ENCODE data around the gene ABCA3. TPM values are rescaled to one million over a fixed set of nuclear protein-coding genes. Genes with fewer than 3 reads are reported as not detected.

ABCA3 gene
- polyA plus RNA-seq, 1 experiment: 3.8 TPM

DNA sequence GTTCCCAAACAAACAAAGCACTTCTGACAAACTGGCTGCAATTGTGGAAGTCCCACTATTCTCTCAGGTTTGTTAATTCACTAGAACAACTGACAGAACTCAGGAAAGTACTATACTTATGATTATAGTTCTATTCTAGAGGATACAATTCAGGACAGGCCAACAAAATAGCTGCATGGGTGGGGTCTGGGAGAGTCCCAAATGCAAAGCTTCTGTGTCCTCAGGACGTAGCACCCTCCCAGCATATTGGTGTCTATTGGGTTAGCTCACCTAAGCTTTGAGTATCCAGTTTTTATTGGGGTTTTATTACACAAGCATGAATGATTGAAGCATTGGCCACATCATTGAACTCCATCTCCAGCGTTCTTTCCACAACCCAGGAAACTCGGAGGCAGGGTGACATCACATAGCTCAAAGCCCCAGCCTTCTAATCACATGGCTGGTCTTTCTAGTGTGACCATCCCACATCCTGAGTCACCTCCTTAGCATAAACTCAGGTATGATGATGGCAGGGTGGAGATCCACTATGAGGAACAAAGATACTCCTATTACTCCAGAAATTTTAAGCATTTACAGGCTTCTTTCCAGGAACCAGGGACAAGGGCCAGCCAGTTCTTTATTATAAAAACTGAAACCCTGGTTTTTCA is 44.8 kb upstream of the ABCA3 start:
- Histone ChIP-seq H3K4me3 (ENCODE audit: low read depth, low read length) (no peak overlapping the region), H3K36me3 (ENCODE audit: control insufficient read depth, insufficient read depth, low read length) (no peaks in the 10 kb centered on the region), H3K27me3 (ENCODE audit: control insufficient read depth, insufficient read depth, low read length) (0 out of 2 replicates have a peak, but pooled peaks cover 1% of the 10 kb centered on the region)
- CTCF ChIA-PET: interaction anchor here (0.7 kb wide), 1 partner anchor 38 kb away, joined by 3 read pairs; no protein-coding TSS in a partner anchor
- POLR2A ChIA-PET: no interaction called here
- TF ChIP-seq, protein P1, sequence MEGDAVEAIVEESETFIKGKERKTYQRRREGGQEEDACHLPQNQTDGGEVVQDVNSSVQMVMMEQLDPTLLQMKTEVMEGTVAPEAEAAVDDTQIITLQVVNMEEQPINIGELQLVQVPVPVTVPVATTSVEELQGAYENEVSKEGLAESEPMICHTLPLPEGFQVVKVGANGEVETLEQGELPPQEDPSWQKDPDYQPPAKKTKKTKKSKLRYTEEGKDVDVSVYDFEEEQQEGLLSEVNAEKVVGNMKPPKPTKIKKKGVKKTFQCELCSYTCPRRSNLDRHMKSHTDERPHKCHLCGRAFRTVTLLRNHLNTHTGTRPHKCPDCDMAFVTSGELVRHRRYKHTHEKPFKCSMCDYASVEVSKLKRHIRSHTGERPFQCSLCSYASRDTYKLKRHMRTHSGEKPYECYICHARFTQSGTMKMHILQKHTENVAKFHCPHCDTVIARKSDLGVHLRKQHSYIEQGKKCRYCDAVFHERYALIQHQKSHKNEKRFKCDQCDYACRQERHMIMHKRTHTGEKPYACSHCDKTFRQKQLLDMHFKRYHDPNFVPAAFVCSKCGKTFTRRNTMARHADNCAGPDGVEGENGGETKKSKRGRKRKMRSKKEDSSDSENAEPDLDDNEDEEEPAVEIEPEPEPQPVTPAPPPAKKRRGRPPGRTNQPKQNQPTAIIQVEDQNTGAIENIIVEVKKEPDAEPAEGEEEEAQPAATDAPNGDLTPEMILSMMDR (IDR thresholded peaks at IDR 0.05; ENCODE audit: insufficient read depth, low read depth, low read length): no peak
- no peak for DNase-seq (ENCODE audit: low read depth)

DNA sequence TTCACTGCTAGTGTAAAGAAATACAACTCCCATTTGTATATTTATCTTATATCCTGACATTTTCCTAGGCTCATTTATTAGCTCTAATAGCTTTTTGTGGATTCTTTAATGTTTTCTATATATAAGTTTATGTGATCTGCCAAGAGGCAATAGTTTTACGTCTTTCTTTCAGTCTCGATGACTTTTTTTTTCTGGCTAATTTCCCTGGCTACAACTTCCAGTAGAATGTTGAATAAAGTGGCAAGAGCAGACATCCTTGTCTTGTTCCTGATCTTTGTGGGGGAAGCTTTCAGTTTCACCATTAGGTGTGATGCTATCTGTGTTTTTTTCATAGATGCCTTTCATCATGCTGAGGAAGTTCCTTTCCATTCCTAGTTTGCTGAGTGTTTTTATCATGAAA is 43.9 kb upstream of the ABCA3 start:
- POLR2A ChIA-PET: no interaction called here
- Histone ChIP-seq H3K4me3 (ENCODE audit: low read depth, low read length) (no peak overlapping the region), H3K27me3 (ENCODE audit: control insufficient read depth, insufficient read depth, low read length) (0 out of 2 replicates have a peak, but pooled peaks cover 1% of the 10 kb centered on the region), H3K36me3 (ENCODE audit: control insufficient read depth, insufficient read depth, low read length) (no peaks in the 10 kb centered on the region)
- DNase-seq (ENCODE audit: low read depth): no peak
- CTCF ChIA-PET: interaction anchor here (0.6 kb wide), 1 partner anchor 1122 kb away, joined by 3 read pairs; no protein-coding TSS in a partner anchor
- TF ChIP-seq, protein P1 (IDR thresholded peaks at IDR 0.05; ENCODE audit: insufficient read depth, low read depth, low read length): no peak

DNA sequence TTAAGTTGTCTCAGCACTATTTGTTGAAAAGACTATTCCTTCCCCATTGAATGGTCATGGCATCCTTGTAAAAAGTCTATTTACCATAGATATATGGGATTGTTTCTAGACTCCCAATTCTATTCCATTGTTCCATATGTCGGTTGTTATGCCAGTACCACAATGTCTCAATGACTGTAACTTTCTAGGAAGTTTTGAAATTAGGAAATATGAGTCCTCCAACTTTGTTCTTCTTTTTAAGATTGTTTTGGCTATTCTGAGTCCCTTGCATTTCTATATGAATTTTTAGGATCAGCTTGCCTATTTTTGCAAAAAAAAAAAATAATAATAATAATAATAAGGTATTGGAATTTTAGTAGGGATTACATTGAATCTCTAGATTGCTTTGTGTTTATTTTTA is 43.0 kb upstream of the ABCA3 start:
- POLR2A ChIA-PET: no interaction called here

DNA sequence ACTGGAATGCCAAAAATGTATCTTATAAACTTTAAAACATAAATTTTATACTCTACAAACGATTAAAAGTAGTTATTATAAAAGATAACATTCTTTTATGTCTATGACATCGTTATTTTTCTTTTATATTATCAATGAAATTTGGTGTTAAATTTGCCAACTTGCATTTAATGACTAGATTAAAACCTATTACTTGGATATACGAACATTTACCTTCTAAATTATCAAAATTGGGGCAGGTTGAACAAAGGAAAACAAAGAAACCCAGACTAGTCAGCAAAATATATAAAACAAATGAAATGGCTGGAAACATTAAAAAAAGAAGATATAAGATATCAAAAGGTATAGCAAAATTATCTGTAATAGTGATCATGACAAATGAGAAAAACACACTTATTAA is 34.1 kb upstream of the ABCA3 start:
- H3K27me3 ChIP-seq (ENCODE audit: control insufficient read depth, insufficient read depth, low read length): no peaks in the 10 kb centered on the region; the same call in none of the 2 replicates
- TF ChIP-seq, protein P1 (IDR thresholded peaks at IDR 0.05; ENCODE audit: insufficient read depth, low read depth, low read length): no peak
- DNase-seq (ENCODE audit: low read depth): no peak
- ChIA-PET CTCF (no interaction called here), POLR2A (no interaction called here)
- H3K4me3 ChIP-seq (ENCODE audit: low read depth, low read length): no peak overlapping the region
- H3K36me3 ChIP-seq (ENCODE audit: control insufficient read depth, insufficient read depth, low read length): no peaks in the 10 kb centered on the region

More for the DNA sequence above, 43.0 kb upstream of the ABCA3 start:
- TF ChIP-seq, protein P1 (IDR thresholded peaks at IDR 0.05; ENCODE audit: insufficient read depth, low read depth, low read length): no peak
- CTCF ChIA-PET: no interaction called here
- no peak overlapping the region for H3K4me3 ChIP-seq (ENCODE audit: low read depth, low read length)
- H3K36me3 ChIP-seq (ENCODE audit: control insufficient read depth, insufficient read depth, low read length): no peaks in the 10 kb centered on the region
- H3K27me3 ChIP-seq (ENCODE audit: control insufficient read depth, insufficient read depth, low read length): 0 out of 2 replicates have a peak, but pooled peaks cover 1% of the 10 kb centered on the region
- no peak for DNase-seq (ENCODE audit: low read depth)

DNA sequence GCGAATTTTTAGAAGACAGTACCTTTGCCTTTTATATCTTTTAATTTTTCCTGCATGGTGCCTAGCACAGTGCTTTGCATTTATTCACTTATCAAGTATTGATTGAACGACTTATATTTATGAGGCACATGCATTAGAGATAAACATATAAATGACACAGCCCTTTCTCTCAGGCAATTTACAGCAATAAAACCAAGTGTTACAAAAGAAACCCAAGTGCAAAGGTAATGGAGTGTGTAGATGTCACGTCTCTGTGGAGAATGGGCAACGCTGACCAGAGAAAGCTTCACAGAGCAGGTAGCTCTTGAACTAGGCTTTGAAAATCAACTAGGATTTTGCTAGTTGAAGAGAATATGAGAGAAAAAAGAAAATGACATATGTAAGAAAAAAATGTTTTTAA is 32.6 kb upstream of the ABCA3 start:
- no peaks in the 10 kb centered on the region for H3K36me3 ChIP-seq (ENCODE audit: control insufficient read depth, insufficient read depth, low read length)
- H3K4me3 ChIP-seq (ENCODE audit: low read depth, low read length): no peak overlapping the region
- ChIA-PET POLR2A (no interaction called here), CTCF (interaction anchor here (0.6 kb wide), 1 partner anchor 29 kb away, joined by 7 read pairs; no protein-coding TSS in a partner anchor)
- TF ChIP-seq, protein P1 (IDR thresholded peaks at IDR 0.05; ENCODE audit: insufficient read depth, low read depth, low read length): no peak
- no peaks in the 10 kb centered on the region; the same call in none of the 2 replicates for H3K27me3 ChIP-seq (ENCODE audit: control insufficient read depth, insufficient read depth, low read length)
- no peak for DNase-seq (ENCODE audit: low read depth)
